HG02840 (cell line): ENCODE data around the gene NCDN.

Source experiments
- ATAC-seq: cut with Tn5 transposase; IDR thresholded peaks from one replicate; pipeline ENCODE4 v1.9.1; 2021; ENCODE audit warnings: mild to moderate bottlenecking, moderate library complexity, moderate number of reproducible peaks; ENCODE audit not compliant: unreplicated experiment, low FRiP score

NCDN gene, protein sequence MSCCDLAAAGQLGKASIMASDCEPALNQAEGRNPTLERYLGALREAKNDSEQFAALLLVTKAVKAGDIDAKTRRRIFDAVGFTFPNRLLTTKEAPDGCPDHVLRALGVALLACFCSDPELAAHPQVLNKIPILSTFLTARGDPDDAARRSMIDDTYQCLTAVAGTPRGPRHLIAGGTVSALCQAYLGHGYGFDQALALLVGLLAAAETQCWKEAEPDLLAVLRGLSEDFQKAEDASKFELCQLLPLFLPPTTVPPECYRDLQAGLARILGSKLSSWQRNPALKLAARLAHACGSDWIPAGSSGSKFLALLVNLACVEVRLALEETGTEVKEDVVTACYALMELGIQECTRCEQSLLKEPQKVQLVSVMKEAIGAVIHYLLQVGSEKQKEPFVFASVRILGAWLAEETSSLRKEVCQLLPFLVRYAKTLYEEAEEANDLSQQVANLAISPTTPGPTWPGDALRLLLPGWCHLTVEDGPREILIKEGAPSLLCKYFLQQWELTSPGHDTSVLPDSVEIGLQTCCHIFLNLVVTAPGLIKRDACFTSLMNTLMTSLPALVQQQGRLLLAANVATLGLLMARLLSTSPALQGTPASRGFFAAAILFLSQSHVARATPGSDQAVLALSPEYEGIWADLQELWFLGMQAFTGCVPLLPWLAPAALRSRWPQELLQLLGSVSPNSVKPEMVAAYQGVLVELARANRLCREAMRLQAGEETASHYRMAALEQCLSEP

GRCh38 chr1:35557611-35558373 lies at the start of gene NCDN:
Gene NCDN, plus strand, starts transcription at chr1:35557799. Its CDS starts 392 bp downstream, at chr1:35558191.
- ATAC-seq, result peak; percentile 70

DNA sequence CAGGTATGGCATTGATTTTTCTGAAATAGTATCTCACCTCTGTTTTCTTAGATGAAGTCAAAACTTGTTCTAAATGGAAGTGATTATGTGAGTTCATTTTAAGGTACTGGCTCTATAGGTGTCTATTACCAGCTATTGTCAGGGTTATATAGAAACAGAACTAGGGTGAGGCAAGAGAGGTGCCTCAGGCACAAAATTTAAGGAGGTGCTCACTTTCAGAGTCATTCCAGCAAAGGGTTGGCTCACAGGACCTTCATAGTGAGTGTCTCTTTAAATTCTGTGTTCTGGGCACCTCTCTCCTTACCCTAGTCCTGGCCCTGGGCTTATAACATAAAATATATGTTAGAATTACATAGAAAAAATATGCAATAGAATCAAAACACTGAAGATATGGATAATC lies 49.7 kb upstream of the NCDN start:
- ATAC-seq, result no peak

DNA sequence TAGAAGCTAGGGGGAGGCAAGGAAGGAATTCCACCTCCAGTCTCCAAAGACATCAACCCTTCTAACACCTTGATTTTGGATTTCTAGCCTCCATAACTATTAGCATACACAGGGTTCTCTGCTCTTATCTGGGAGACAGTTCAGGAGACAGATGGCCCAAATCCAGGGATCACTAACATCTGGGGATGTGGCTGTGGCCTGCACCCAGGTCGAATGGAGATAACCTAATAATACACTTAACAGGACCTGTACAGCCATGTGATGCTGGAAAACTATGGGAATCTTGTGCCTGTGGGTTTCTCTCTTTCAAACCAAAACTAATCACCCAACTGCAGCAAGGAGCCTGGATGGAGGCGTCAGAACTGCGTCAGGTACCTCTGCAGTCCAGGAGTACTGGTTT lies 48.0 kb upstream of the NCDN start:
- no peak for ATAC-seq

GRCh38 chr1:35511305-35511704 lies 46.3 kb upstream of the NCDN start:
- no peak for ATAC-seq

DNA sequence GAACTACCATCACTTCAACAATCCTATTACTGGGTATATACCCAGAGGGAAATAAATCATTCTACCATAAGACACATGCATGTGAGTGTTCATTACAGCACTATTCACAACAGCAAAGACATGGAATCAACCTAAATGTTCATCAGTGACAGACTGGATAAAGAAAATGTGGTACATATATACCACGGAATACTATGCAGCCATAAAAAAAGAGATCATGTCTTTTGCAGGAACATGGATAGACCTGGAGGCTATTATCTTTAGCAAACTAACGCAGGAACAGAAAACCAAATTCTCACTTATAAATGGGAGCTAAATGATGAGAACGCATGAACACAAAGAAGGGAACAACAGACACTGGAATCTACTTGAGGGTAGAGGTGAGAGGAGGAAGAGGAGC lies 39.4 kb upstream of the NCDN start:
- no peak for ATAC-seq

- no peak for ATAC-seq
These were observed 38.2 kb upstream of the NCDN start for GRCh38 chr1:35519432-35519831.

DNA sequence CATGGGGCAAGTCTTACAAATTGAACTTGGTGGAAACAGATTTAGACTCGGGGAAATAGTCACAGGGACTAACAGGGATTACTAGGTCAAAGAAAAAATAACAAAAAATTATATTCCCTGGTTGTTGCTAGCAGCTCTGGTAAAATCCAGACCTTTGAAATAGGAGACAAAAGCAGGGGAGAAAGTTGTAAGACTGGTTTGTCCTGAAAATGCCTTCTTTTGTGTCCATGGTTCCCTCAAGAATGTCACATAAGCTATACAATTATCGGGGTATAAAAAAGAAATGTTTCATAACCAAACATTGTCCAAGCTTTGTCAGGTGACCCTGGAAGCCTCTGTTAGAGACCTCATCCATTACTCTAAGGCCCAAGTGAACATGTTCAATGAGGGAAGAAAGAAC lies 33.5 kb upstream of the NCDN start:
- ATAC-seq, result no peak

GRCh38 chr1:35530168-35530567 lies 27.4 kb upstream of the NCDN start:
- ATAC-seq, result no peak

DNA sequence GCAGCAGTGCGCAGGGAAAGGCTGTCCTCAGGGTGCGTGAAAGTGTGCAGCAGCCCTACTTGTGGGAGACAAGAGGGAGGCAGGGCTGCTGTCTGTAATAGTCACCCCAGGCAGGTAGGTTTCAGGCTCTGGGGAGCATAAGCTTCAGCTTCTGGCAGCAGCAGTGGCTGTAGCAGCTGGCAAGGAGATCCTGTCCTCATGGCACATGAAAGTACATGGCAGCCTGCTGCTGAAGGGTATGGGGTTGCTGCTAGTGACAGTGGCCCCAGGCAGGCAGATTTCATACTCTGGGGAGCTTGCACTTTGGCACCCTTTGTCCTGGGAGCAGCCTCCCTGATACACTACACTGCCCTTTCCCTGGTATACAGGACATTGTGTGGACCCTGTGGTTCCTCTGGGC lies 26.7 kb upstream of the NCDN start:
- no peak for ATAC-seq

DNA sequence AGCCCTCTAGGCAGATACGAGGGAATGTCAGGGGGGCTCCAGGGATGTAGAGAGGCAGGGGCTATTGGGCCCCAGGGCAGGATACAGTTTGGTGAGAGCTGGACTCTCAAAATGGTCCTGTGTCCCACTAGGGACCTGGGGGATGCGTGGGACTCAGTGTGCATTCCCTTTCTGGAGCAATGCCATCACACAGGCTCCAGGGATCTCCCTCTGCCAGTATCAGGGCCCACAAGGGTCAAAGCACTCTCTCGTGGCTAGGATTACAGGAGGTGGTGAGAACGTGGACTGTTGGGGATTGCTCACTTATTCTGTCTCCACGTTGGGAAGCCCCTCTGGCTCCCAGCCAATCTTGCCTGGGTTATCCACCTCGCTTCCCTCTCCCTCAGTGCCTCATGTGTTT lies 26.2 kb upstream of the NCDN start:
- no peak for ATAC-seq

GRCh38 chr1:35532497-35533223 lies 24.9 kb upstream of the NCDN start:
- ATAC-seq, result no peak

DNA sequence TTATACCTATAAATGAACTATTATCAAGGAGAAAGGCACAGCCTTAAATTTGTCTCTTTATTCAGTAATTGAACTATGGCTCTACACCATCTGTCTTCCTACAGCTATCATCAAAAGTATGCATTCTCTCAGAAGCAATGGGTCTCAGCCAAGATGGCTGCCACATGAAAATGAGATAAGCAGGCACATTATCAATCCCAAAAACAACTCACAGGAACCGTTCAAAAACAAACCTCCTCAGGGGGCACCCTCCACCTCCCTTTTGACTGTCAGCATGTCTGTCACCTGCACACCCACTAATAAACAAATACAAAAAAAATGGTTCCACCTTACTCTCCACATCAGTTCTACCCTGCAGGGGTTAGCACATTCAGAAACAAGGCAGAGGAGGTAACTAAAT lies 24.0 kb upstream of the NCDN start:
- ATAC-seq, result no peak

DNA sequence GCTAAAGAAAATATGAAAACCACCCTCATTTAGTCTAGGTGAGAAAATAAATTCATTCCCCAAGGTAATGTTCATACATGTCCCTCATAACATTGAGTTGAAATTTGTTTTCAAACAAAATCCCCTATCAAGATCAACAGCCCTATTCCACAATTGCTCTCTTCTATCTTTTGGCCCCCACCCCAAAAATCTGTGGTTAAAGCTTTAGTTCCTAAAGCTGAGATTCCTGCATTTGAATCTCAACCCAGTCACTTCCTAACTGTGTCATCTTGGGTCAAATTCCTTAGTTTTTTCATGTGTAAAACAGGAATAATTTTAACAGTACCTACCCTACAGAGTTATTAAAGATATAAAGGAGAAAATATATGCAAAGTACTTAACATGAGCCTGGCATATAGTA lies 22.4 kb upstream of the NCDN start:
- ATAC-seq, result no peak

- no peak for ATAC-seq
These were observed 20.9 kb upstream of the NCDN start for GRCh38 chr1:35536556-35537162.

DNA sequence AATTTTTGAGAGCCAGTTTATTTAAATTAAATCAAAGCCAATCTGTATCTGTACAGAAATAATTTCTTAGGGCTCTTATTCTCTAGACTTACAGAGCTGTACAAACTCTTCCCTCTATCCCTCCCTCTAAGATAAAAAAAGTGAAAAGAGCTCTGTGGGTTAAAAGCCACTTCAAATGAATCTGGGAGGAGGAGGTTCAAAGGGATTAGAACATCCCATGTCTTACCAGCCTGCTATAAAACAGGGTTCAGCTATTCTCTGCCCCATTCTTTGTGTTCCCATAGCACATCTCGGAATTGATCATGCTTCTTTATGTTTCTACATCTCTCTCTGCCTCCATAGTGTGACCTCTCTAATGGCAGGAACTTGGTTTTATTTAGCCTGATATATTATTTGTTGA lies 19.8 kb upstream of the NCDN start:
- ATAC-seq, result no peak

DNA sequence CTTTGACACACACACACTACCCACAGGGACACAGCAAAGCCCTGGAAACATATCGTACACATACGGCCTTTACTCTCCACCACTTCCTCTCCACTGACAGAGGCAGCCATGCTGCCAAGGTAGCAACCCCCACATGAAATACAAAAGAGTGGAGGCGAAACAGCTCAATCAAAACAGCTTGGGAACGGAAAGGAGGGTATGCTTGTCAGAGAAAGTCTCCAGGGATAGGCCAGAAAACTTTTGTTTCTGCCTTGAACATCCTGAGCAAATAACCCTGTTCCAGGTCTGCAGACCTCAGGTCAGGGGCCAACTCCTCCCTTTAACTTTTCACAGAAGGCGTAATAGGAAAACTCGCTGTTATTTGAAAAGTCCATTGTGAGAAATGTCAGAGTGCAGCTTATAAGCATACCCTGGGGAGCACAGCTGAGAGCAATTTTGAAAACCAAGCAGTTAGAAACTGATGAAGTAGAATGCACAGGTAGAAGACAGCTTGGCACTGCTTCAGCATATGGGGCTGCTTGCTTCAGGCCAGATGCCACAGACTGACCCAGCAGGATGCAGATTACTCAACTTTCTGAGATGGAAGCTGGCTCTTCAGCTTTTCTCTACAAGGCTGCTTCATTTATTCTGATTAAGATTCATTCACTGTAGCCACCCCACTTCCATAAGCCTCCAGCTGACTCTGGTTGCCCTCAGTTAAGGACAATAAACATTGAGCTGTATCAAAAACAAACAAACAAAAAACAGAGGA lies 18.4 kb upstream of the NCDN start:
- no peak for ATAC-seq

GRCh38 chr1:35539824-35540261 lies 17.8 kb upstream of the NCDN start:
- ATAC-seq, result no peak

DNA sequence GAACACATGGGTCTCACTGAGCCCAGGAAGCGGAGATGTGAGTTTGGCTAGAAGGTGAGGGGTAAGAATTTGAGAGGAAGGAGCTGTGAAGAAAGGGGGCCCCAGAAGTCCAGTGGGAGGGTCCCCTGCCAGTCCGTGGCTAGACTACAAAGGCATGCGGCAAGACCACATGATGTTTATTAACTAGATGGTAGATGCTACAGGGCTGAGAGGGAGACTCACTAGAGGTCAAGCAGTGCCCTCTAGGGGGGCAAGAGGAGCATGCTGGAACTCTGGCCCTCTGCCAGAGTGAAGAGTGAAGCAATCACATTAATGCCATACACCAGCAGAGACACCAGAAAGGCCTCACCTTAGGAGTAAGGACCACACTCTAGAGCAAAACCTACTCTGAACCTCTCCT lies 12.6 kb upstream of the NCDN start:
- no peak for ATAC-seq

- ATAC-seq, result no peak
These were observed 11.0 kb upstream of the NCDN start for GRCh38 chr1:35546614-35547013.
